Muscle layer of duodenum (tissue), 2 donors: ENCODE results near the gene TAS1R3.

Experiments used
- H3K27ac ChIP-seq: one replicate; pipeline ENCODE4 v1.7.0; 2013; ENCODE audit warnings: mild to moderate bottlenecking, low read length
- H3K27me3 ChIP-seq: one replicate; pipeline ENCODE4 v1.7.0; 2013; ENCODE audit warnings: low read depth, mild to moderate bottlenecking, control low read depth, low read length
- H3K36me3 ChIP-seq, 2 donors: one replicate each; pipeline ENCODE4 v1.7.0; 2013; ENCODE audit warnings: low read length in 2 of 2, control low read depth in 1 of 2, mild to moderate bottlenecking in 1 of 2; ENCODE audit not compliant: insufficient read depth in 2 of 2, control insufficient read depth in 1 of 2
- H3K4me1 ChIP-seq, 2 donors: one replicate each; pipeline ENCODE4 v1.7.0; 2013; ENCODE audit warnings: low read length in 2 of 2, mild to moderate bottlenecking in 2 of 2, control low read depth in 1 of 2, moderate library complexity in 1 of 2; ENCODE audit not compliant: insufficient read depth in 2 of 2, control insufficient read depth in 1 of 2
- H3K4me3 ChIP-seq, 2 donors: one replicate each; pipeline ENCODE4 v1.7.0; 2013; ENCODE audit warnings: low read length in 2 of 2, low read depth in 1 of 2, mild to moderate bottlenecking in 1 of 2
- H3K9me3 ChIP-seq, 2 donors: one replicate each; pipeline ENCODE4 v1.7.0; 2013; ENCODE audit warnings: low read length in 2 of 2, control low read depth in 1 of 2, mild to moderate bottlenecking in 1 of 2; ENCODE audit not compliant: control insufficient read depth in 1 of 2
- donor health status: healthy.

Gene TAS1R3

DNA sequence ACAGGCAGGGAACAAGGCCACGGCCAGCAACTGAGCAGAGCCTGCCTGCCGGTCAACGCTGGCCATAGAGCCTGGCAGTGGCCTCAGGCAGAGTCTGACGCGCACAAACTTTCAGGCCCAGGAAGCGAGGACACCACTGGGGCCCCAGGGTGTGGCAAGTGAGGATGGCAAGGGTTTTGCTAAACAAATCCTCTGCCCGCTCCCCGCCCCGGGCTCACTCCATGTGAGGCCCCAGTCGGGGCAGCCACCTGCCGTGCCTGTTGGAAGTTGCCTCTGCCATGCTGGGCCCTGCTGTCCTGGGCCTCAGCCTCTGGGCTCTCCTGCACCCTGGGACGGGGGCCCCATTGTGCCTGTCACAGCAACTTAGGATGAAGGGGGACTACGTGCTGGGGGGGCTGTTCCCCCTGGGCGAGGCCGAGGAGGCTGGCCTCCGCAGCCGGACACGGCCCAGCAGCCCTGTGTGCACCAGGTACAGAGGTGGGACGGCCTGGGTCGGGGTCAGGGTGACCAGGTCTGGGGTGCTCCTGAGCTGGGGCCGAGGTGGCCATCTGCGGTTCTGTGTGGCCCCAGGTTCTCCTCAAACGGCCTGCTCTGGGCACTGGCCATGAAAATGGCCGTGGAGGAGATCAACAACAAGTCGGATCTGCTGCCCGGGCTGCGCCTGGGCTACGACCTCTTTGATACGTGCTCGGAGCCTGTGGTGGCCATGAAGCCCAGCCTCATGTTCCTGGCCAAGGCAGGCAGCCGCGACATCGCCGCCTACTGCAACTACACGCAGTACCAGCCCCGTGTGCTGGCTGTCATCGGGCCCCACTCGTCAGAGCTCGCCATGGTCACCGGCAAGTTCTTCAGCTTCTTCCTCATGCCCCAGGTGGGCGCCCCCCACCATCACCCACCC, at the start of gene TAS1R3:
TAS1R3 (plus strand) TSS at position 213 of the 898 bp plus-strand sequence; CDS start at position 279, 66 bp downstream.
- H3K27ac ChIP-seq = no peak within 1 kb of the TSS
- no peaks in the 10 kb centered on the region for H3K27me3 ChIP-seq
- H3K9me3 ChIP-seq = no peaks in the 10 kb centered on the region
- no peak within 1 kb of the TSS for H3K4me3 ChIP-seq
- peaks cover 0 to 31% of the 10 kb centered on the region in 2 donors for H3K36me3 ChIP-seq
- peaks cover 0 to 13% of the 10 kb centered on the region in 2 donors for H3K4me1 ChIP-seq

DNA sequence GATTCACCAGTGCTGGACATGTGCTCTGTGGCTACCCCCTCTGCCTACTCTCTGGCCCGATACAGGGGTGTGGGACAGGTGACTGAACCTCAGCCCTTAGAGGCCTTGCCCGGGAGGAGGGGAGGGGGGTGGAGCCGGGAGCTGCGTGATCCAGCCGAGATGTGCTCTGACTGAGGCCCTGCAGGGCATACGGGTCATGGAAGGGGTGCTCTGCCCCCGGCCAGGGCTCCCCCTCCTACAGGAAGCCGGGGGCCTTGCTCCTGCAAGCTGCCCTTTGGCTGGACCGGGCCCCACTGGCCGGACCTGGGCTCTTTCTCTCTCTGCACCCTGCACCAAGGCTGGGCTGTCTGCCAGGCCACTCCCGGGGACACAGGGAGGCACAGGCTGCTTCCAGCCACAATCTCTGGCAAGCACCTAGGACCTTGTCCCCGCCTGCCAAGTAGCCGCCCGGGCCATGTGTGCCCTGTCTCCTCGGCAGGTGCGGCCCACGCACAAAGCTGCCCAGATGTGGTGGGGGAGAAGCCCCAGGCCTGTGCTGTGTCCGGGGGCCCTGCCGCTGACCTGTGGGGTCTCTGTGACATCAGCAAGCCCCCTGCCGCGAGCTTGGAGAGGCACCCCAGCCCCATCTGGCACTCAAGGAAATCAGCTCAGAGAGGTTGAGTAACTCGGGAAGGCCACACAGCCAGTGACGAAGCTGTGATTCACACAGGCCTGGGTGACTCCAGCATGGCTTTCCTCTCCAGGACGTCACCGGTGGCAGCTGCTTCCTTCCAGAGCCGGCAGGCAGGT, 49.4 kb upstream of the TAS1R3 start:
- H3K4me3 ChIP-seq = no peak overlapping the region
- no peaks in the 10 kb centered on the region for H3K4me1 ChIP-seq
- H3K36me3 ChIP-seq = no peaks in the 10 kb centered on the region
- no peaks in the 10 kb centered on the region for H3K27me3 ChIP-seq
- peak overlapping the region; percentile 23 for H3K27ac ChIP-seq
- no peaks in the 10 kb centered on the region for H3K9me3 ChIP-seq

DNA sequence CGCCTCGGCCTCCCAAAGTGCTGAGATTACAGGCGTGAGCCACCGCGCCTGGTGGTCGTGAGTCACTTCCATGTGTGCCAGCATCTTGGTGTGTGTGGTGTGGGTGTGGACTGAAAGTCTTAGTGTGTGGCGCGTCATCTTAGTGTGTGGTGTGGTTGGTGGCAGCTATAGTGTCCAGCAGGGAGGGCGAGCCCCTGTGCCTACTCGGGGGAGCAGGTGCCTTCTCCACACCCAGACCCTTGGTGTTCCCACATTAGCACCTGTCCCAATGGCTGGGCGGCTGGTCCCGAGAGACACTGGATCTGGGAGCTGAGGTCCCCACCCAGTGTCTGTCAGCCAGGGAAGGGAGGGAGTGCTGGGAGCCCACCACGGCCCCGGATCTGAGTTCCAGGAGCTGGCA, 48.1 kb upstream of the TAS1R3 start:
- no peak overlapping the region for H3K4me3 ChIP-seq
- no peaks in the 10 kb centered on the region for H3K27me3 ChIP-seq
- no peaks in the 10 kb centered on the region for H3K36me3 ChIP-seq
- H3K4me1 ChIP-seq = no peaks in the 10 kb centered on the region
- no peak overlapping the region for H3K27ac ChIP-seq
- no peaks in the 10 kb centered on the region for H3K9me3 ChIP-seq

DNA sequence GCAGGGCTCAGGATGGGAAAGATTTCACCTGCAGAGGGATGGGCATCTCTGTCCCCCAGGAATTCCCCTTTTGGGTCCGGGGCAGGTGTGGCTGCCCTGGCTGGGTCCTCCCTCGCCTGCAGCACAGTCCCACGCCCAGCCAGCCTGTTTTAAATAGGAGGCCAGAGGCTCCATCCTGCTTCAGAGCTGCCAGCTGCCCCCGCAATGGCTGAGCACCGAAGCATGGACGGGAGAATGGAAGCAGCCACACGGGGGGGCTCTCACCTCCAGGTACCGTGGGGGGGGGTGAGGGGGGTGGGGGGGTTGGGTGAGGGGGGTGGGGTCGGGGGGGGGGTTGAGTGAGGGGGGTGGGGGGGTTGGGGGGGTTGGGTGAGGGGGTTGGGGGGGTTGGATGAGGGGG, 47.3 kb upstream of the TAS1R3 start:
- H3K4me3 ChIP-seq = no peak overlapping the region
- H3K27ac ChIP-seq = no peak overlapping the region
- no peaks in the 10 kb centered on the region for H3K9me3 ChIP-seq
- no peaks in the 10 kb centered on the region for H3K27me3 ChIP-seq
- no peaks in the 10 kb centered on the region for H3K36me3 ChIP-seq
- H3K4me1 ChIP-seq = no peaks in the 10 kb centered on the region

DNA sequence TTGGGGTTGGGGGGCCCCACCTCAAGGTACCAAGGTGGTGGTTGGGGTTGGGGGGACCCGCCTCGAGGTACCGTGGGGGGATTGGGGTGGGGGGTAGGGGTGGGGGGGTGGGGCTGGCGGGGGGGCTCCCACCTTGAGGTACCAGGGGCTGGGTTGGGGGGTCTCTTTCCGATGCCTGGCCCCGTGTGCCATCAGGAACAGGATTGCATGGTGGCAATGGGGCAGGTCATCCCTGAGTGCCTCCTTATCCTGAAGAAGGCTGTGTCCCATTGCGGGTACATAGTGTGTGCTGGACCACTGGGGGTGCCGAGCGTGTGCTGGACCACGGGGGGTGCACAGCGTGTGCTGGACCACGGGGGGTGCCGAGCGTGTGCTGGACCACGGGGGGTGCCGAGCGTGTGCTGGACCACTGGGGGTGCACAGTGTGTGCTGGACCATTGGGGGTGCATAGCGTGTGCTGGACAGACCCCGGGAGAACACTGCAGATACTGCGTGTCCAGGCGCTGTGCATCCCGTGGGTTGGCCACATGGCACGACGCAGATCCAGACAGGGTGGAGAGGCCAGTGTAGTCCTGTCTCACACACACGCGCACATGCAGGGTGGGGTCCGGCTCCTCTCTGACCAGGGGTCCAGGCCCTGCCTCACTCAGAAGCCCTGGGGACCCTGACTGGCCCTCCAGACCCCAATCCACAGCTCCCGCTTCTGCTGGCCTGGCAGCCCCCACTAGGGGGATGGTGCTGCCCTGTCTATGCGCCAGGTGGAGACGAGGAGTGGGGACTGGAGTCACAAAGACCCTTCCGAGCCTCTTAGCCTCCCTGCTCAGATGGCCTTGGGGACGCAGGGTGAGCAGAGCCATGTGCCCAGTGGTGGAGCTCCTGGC, 46.6 kb upstream of the TAS1R3 start:
- Histone ChIP-seq H3K9me3 (no peaks in the 10 kb centered on the region), H3K4me1 (no peaks in the 10 kb centered on the region), H3K27me3 (no peaks in the 10 kb centered on the region), H3K27ac (no peak overlapping the region), H3K36me3 (no peaks in the 10 kb centered on the region), H3K4me3 (no peak overlapping the region)

DNA sequence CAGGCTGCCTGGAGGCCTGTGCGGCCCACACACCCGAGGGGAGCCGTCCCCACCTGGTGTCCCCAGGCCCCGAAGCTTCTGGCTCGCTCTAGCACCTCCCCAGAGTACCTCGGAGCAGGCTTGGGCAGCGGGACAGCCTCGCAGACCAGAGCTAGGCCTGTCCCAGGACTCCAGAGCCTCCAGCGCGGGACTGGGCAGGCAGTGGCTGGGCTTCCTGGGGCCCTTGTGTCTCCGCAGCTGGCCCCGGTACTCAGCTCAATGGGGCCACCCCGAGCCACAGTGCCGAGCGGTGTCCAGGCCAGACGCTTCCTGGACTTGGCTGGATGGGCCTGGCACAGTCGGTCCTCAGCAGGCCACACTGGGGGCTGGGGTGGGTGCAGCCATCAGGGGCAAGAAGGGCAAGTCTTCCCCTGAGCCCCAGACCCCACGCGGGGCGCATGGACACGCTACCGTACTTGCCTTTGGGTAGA, 45.9 kb upstream of the TAS1R3 start:
- no peaks in the 10 kb centered on the region for H3K4me1 ChIP-seq
- no peaks in the 10 kb centered on the region for H3K36me3 ChIP-seq
- H3K27ac ChIP-seq = no peak overlapping the region
- no peak overlapping the region for H3K4me3 ChIP-seq
- no peaks in the 10 kb centered on the region for H3K27me3 ChIP-seq
- no peaks in the 10 kb centered on the region for H3K9me3 ChIP-seq

DNA sequence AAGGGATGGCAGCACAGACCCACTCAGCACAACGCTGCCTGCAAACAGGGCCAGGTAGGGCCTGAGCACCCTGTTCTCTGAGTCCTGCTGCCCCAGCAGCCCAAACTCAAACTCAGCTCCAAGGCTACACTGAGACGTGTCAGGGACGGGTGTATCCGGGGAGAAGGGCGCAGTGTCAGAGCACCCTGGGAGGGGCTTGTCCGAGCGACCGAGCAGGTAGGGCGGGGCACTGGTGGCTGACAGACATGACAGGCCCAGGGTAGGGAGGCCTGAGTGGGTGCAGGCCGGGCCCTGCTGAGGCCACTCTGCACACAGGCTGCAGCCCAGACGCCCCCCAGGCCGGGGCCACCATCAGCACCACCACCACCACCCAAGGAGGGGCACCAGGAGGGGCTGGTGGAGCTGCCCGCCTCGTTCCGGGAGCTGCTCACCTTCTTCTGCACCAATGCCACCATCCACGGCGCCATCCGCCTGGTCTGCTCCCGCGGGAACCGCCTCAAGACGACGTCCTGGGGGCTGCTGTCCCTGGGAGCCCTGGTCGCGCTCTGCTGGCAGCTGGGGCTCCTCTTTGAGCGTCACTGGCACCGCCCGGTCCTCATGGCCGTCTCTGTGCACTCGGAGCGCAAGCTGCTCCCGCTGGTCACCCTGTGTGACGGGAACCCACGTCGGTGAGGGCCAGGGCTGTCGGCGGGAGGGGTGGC, 45.3 kb upstream of the TAS1R3 start:
- H3K36me3 ChIP-seq = no peaks in the 10 kb centered on the region
- no peak overlapping the region for H3K4me3 ChIP-seq
- no peak overlapping the region for H3K27ac ChIP-seq
- no peaks in the 10 kb centered on the region for H3K27me3 ChIP-seq
- H3K4me1 ChIP-seq = no peaks in the 10 kb centered on the region
- H3K9me3 ChIP-seq = no peaks in the 10 kb centered on the region

DNA sequence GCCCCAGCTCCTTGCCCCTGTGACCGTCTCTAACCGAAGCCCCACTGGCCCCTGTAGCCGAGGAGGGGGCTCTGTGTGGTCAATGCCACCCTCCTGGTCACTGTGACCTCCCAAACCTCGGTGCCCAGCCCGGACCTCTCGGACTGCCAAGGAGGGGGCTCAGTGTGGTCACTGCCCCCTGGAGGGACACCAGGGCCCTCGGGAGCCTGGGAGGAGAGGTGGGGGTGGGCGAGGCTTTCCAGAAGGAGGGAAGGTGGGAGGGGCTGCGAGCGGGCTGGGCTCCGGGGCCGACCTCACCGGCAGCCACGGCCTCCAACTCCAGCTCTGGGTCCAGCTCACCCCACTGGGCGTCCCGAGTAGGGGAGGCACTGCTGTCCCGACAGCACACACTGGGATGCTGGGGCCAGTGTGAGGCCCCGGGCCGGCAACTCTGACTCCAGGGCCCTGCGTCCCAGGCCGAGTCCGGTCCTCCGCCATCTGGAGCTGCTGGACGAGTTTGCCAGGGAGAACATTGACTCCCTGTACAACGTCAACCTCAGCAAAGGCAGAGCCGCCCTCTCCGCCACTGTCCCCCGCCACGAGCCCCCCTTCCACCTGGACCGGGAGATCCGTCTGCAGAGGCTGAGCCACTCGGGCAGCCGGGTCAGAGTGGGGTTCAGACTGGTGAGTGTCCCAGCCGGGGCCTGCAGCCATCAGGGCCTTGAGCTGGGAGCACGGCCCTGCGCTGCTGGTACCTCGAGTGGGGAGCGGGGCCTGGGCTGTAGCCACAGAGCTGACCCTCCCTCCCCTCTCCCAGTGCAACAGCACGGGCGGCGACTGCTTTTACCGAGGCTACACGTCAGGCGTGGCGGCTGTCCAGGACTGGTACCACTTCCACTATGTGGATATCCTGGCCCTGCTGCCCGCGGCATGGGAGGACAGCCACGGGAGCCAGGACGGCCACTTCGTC, 44.5 kb upstream of the TAS1R3 start:
- Histone ChIP-seq H3K27ac (no peak overlapping the region), H3K4me1 (peaks cover 0 to 5% of the 10 kb centered on the region in 2 donors), H3K4me3 (no peak overlapping the region), H3K36me3 (no peaks in the 10 kb centered on the region), H3K9me3 (no peaks in the 10 kb centered on the region), H3K27me3 (no peaks in the 10 kb centered on the region)

DNA sequence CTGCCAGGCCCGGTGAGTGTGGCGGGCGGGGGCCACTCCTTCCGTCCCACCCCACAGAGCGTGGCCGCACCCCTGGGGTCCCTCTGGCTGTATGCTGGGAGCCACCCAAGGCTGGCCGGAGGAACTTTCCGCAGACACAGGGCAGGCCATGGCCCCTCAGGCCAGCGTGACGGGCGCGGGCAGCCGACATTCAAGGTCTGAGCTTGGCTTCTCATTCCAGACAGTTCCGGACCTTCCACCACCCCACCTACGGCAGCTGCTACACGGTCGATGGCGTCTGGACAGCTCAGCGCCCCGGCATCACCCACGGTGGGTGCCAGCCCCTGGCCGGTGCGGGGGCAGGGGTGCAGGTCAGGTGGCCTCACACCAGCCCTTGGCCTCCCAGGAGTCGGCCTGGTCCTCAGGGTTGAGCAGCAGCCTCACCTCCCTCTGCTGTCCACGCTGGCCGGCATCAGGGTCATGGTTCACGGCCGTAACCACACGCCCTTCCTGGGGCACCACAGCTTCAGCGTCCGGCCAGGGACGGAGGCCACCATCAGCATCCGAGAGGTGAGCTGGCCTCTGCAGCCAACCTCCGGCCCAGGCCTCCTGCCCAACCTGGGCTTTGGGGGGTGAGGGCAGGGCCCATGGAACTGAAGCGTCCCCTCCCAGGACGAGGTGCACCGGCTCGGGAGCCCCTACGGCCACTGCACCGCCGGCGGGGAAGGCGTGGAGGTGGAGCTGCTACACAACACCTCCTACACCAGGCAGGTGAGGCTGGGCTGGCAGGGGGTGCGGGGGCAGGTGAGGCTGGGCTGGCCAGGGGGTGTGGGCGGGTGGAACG, 43.6 kb upstream of the TAS1R3 start:
- Histone ChIP-seq H3K27me3 (no peaks in the 10 kb centered on the region), H3K36me3 (no peaks in the 10 kb centered on the region)

More for the DNA sequence above, 43.6 kb upstream of the TAS1R3 start:
- Histone ChIP-seq H3K9me3 (no peaks in the 10 kb centered on the region), H3K27ac (no peak overlapping the region), H3K4me3 (no peak overlapping the region), H3K4me1 (peaks cover 0 to 8% of the 10 kb centered on the region in 2 donors)
